IMR-90 (cell line): Measurements from ENCODE around the gene DYRK1A. TPM values are rescaled to one million over a fixed set of nuclear protein-coding genes. Genes with fewer than 3 reads are reported as not detected.

ENCODE experiments used
- ATAC-seq: fragments of 200-7000 bp; cut with Tn5 transposase; 2 replicates; pipeline ENCODE4 v1.9.1; 2020; ENCODE audit warnings: low read depth, mild to moderate bottlenecking, moderate library complexity
- BruUV-seq: library from RNA; stranded (reverse); fragments of 400-500 nt; replicated peaks from 2 replicates; lab custom pipeline; 2021; lab: Mats Ljungman, UMichigan
- CTCF ChIA-PET: fragments of 300-600 bp; formaldehyde crosslinking; extraction: SDS; loops from one replicate; lab custom pipeline; 2021; ENCODE audit warnings: antibody characterized with exemption; lab: Yijun Ruan, JAX
- POLR2A ChIA-PET: fragments of 300-600 bp; sonication (Branson Sonifier 250); formaldehyde crosslinking; loops from one replicate; lab custom pipeline; 2022; ENCODE audit warnings: antibody characterized with exemption; ENCODE audit not compliant: unreplicated experiment; lab: Charles Lee
- DNase-seq: peaks from one replicate; pipeline ENCODE4 v3.0.0; 2013
- H2AFZ ChIP-seq: replicated peaks from 2 replicates; pipeline ENCODE3; 2013; ENCODE audit warnings: low read length, mild to moderate bottlenecking; ENCODE audit not compliant: poor library complexity
- H2AK5ac ChIP-seq: 2 replicates; pipeline ENCODE4 v1.6.1; 2013; ENCODE audit warnings: low read depth, low read length, inconsistent platforms
- H2AK9ac ChIP-seq: replicated peaks from 2 replicates; pipeline ENCODE3; 2013; ENCODE audit warnings: mild to moderate bottlenecking, low read depth, low read length, moderate library complexity; ENCODE audit not compliant: poor library complexity
- H2BK120ac ChIP-seq: 2 replicates; pipeline ENCODE4 v1.6.1; 2013; ENCODE audit warnings: low read depth, low read length, inconsistent platforms
- H2BK15ac ChIP-seq: 3 replicates; pipeline ENCODE4 v1.6.1; 2013; ENCODE audit warnings: low read depth, low read length, inconsistent platforms
- H2BK20ac ChIP-seq: 2 replicates; pipeline ENCODE4 v1.6.1; 2013; ENCODE audit warnings: low read depth, mild to moderate bottlenecking, inconsistent platforms, low read length, moderate library complexity
- H2BK5ac ChIP-seq: 2 replicates; pipeline ENCODE4 v1.6.1; 2013; ENCODE audit warnings: mild to moderate bottlenecking, low read depth, low read length, inconsistent platforms; ENCODE audit not compliant: poor library complexity, severe bottlenecking
- H3K14ac ChIP-seq: replicated peaks from 2 replicates; pipeline ENCODE4 v1.6.1; 2013; ENCODE audit warnings: low read depth, low read length, inconsistent platforms
- H3K18ac ChIP-seq: 2 replicates; pipeline ENCODE4 v1.6.1; 2013; ENCODE audit warnings: low read depth, low read length, control low read depth
- H3K23ac ChIP-seq: 2 replicates; pipeline ENCODE4 v1.6.1; 2013; ENCODE audit warnings: low read depth, low read length, inconsistent platforms
- H3K27ac ChIP-seq: 2 replicates; pipeline ENCODE4 v1.5.1; 2013; ENCODE audit warnings: mild to moderate bottlenecking, control low read depth, low read length; ENCODE audit not compliant: insufficient read depth
- H3K27me3 ChIP-seq: 2 replicates; pipeline ENCODE4 v1.6.1; 2013; ENCODE audit warnings: low read length; ENCODE audit not compliant: control insufficient read depth, insufficient read depth
- H3K36me3 ChIP-seq: 2 replicates; pipeline ENCODE4 v1.6.1; 2013; ENCODE audit warnings: low read length, mixed read lengths; ENCODE audit not compliant: control insufficient read depth, insufficient read depth
- H3K4ac ChIP-seq: 2 replicates; pipeline ENCODE4 v1.6.1; 2013; ENCODE audit warnings: low read depth, low read length, inconsistent platforms
- H3K4me1 ChIP-seq: 2 replicates; pipeline ENCODE4 v1.6.1; 2013; ENCODE audit warnings: low read length, mixed read lengths; ENCODE audit not compliant: control insufficient read depth, insufficient read depth
- H3K4me2 ChIP-seq: 2 replicates; pipeline ENCODE4 v1.6.1; 2013; ENCODE audit warnings: low read depth, mild to moderate bottlenecking, control low read depth, low read length, moderate library complexity
- H3K4me3 ChIP-seq: 2 replicates; pipeline ENCODE4 v1.5.1; 2013; ENCODE audit warnings: low read depth, mild to moderate bottlenecking, control low read depth, low read length, moderate library complexity; ENCODE audit not compliant: insufficient read depth
- H3K56ac ChIP-seq: 2 replicates; pipeline ENCODE4 v1.6.1; 2013; ENCODE audit warnings: low read length, inconsistent platforms; ENCODE audit not compliant: insufficient read depth; ENCODE audit errors: extremely low read depth
- H3K79me1 ChIP-seq, 2 experiments: 2 replicates each; pipeline ENCODE4 v1.6.1; 2013; ENCODE audit warnings: low read length in 2 of 2, inconsistent platforms in 1 of 2, low read depth in 1 of 2
- H3K9ac ChIP-seq: 2 replicates; pipeline ENCODE4 v1.6.1; 2013; ENCODE audit warnings: low read depth, low read length, control low read depth
- H3K9me1 ChIP-seq: 2 replicates; pipeline ENCODE4 v1.6.1; 2013; ENCODE audit warnings: low read length, inconsistent platforms; ENCODE audit not compliant: insufficient read depth
- H3K9me3 ChIP-seq: 2 replicates; pipeline ENCODE4 v1.6.1; 2013; ENCODE audit warnings: low read length; ENCODE audit not compliant: control insufficient read depth, insufficient read depth
- H4K20me1 ChIP-seq: 2 replicates; pipeline ENCODE4 v1.6.1; 2013; ENCODE audit warnings: low read length, inconsistent platforms; ENCODE audit not compliant: insufficient read depth
- H4K5ac ChIP-seq: 2 replicates; pipeline ENCODE4 v1.6.1; 2013; ENCODE audit warnings: mild to moderate bottlenecking, low read depth, low read length, control low read depth
- H4K8ac ChIP-seq, 2 experiments: 2 replicates each; pipeline ENCODE4 v1.6.1; 2013; ENCODE audit warnings: low read depth in 2 of 2, low read length in 2 of 2, control low read depth in 1 of 2, inconsistent platforms in 1 of 2
- H4K91ac ChIP-seq: 2 replicates; pipeline ENCODE4 v1.6.1; 2013; ENCODE audit warnings: low read depth, low read length, inconsistent platforms; ENCODE audit not compliant: insufficient read depth
- BHLHE40 ChIP-seq: fragments of 150-350 bp; IDR thresholded peaks from 2 replicates; pipeline ENCODE4 v1.6.1; 2016; ENCODE audit warnings: mild to moderate bottlenecking, low read depth, low read length
- CHD1 ChIP-seq: IDR thresholded peaks from 2 replicates; pipeline ENCODE4 v1.6.1; 2012; ENCODE audit warnings: low read depth, low read length, improper control_type of control experiment
- FOS ChIP-seq: fragments of 150-350 bp; IDR thresholded peaks from 2 replicates; pipeline ENCODE4 v1.6.1; 2016; ENCODE audit warnings: low read depth, low read length
- MAFK ChIP-seq: IDR thresholded peaks from 2 replicates; pipeline ENCODE4 v1.6.1; 2012; ENCODE audit warnings: low read depth, low read length, improper control_type of control experiment
- MAZ ChIP-seq: IDR thresholded peaks from 2 replicates; pipeline ENCODE4 v1.6.1; 2012; ENCODE audit warnings: low read depth, mild to moderate bottlenecking, low read length, improper control_type of control experiment, moderate library complexity, borderline replicate concordance
- NFE2L2 ChIP-seq: fragments of 150-350 bp; IDR thresholded peaks from 2 replicates; pipeline ENCODE4 v1.6.1; 2016; ENCODE audit warnings: low read depth, mild to moderate bottlenecking, low read length
- POLR2A ChIP-seq: IDR thresholded peaks from 2 replicates; pipeline ENCODE4 v1.6.1; 2012; ENCODE audit warnings: mild to moderate bottlenecking, low read depth, low read length
- RAD21 ChIP-seq: IDR thresholded peaks from 2 replicates; pipeline ENCODE4 v1.6.1; 2012; ENCODE audit warnings: low read length, improper control_type of control experiment
- RCOR1 ChIP-seq: IDR thresholded peaks from 2 replicates; pipeline ENCODE4 v1.6.1; 2012; ENCODE audit warnings: mild to moderate bottlenecking, low read length, improper control_type of control experiment; ENCODE audit not compliant: insufficient replicate concordance
- RFX5 ChIP-seq: IDR thresholded peaks from 2 replicates; pipeline ENCODE4 v1.8.0; 2012; ENCODE audit warnings: low read depth, mild to moderate bottlenecking, low read length, moderate library complexity
- SMC3 ChIP-seq: fragments of 150-350 bp; IDR thresholded peaks from 2 replicates; pipeline ENCODE4 v1.6.1; 2016; ENCODE audit warnings: low read depth, mild to moderate bottlenecking, antibody characterized with exemption, low read length, moderate library complexity
- WGBS, 2 experiments: methylation state at CpG; one replicate each; pipeline versions ENCODE4 v1.1.5 to v1.1.7; 2013; ENCODE audit warnings: missing lambda C conversion rate in 2 of 2; ENCODE audit not compliant: insufficient read length in 1 of 2; ENCODE audit errors: extremely low coverage in 2 of 2; 5-methylcytosine and 5-hydroxymethylcytosine counted together
- dilution Hi-C: fragments of 300-500 bp; cut with HindIII; formaldehyde crosslinking; loops from one replicate; pipeline ENCODE4 v1.14.3; 2018; ENCODE audit warnings: low sequenced_read_pairs; ENCODE audit not compliant: unreplicated experiment
- in situ Hi-C: fragments of 300-500 bp; cut with MboI; formaldehyde crosslinking; loops from 3 replicates; pipeline ENCODE4 v1.14.3; 2019; ENCODE audit warnings: low sequenced_read_pairs, inconsistent platforms, mixed read lengths
- intact Hi-C: fragments of 100-400 bp; cut with micrococcal nuclease; formaldehyde crosslinking; loops from 2 replicates; pipeline ENCODE4 v1.10.0; 2022
- polyA plus RNA-seq, 3 experiments: library from polyadenylated mRNA; depleted of rRNA; stranded (reverse); fragments of >200 nt; gene quantifications; 2 replicates each; pipeline ENCODE4 v1.2.3, GENCODE V29; 2012; ENCODE audit warnings: low replicate concordance in 1 of 3
- total RNA-seq: library from RNA; depleted of rRNA; stranded (reverse); fragments of >200 nt; gene quantifications from 2 replicates; pipeline ENCODE4 v1.2.3, GENCODE V29; 2012
- TF ChIP-seq, protein P1 (sequence below): fragments of 150-350 bp; IDR thresholded peaks from 2 replicates; pipeline ENCODE4 v1.6.1; 2017; ENCODE audit warnings: mild to moderate bottlenecking, antibody characterized with exemption, low read length, low read depth
- TF ChIP-seq, protein P2 (sequence below): fragments of 150-350 bp; IDR thresholded peaks from 2 replicates; pipeline ENCODE4 v1.6.1; 2016; ENCODE audit warnings: low read depth, mild to moderate bottlenecking, low read length, moderate library complexity, borderline replicate concordance
- TF ChIP-seq, protein P3 (sequence below): conservative IDR thresholded peaks from 2 replicates; pipeline ENCODE4 v1.5.1; 2012; ENCODE audit warnings: mild to moderate bottlenecking, low read depth, low read length, improper control_type of control experiment

The DYRK1A gene
- total and polyA plus RNA-seq, 2 of the 4 experiments (the other 2 are of a cell fraction), result 18.6 to 50.5 TPM

DNA sequence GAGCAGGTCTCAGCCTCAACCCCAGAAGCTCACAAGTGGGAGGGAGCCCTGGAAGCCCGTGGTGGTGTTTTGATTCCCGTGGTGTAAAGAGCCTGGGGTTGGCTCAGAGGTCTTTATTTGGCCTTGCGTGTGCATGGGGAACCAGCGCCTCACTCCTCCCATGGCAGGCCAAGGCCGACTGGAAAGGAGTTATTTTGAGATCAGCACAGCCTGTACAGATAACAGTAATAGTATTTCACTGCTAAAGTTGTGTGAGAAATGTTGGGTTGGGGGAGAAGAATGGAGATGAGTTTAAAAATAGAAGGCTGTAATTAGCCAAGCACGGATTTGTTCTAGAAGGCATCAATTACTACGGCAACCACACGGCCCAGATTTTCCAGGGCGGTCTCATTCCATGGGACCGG, 186.5 kb downstream of the DYRK1A start:
- no peak overlapping the region for H3K9ac ChIP-seq
- no peak overlapping the region for H2BK5ac ChIP-seq
- intact Hi-C loops (no loop called here), dilution Hi-C loops (no loop called here), in situ Hi-C loops (no loop called here)
- H3K9me1 ChIP-seq, result no peaks in the 10 kb centered on the region
- H2AK9ac ChIP-seq, result no peak overlapping the region
- no peaks in the 10 kb centered on the region for H3K9me3 ChIP-seq
- no peak for ATAC-seq
- no peak overlapping the region for H3K14ac ChIP-seq
- DNase-seq, result no peak
- no peak overlapping the region for H4K5ac ChIP-seq
- no peak overlapping the region for H3K23ac ChIP-seq
- H2AK5ac ChIP-seq, result no peak overlapping the region
- H2BK120ac ChIP-seq, result no peak overlapping the region
- 77% methylated on average over 3 of the region's 10 CpGs; no CpG with 5 or more reads in 1 of the 2 experiments for WGBS, 2 experiments
- H3K4ac ChIP-seq, result no peak overlapping the region
- H3K27me3 ChIP-seq, result peaks cover 13% of the 10 kb centered on the region
- no peak overlapping the region for H3K27ac ChIP-seq
- no peak overlapping the region for H4K91ac ChIP-seq
- H3K36me3 ChIP-seq, result no peaks in the 10 kb centered on the region
- H4K20me1 ChIP-seq, result no peaks in the 10 kb centered on the region
- H4K8ac ChIP-seq, result no peak overlapping the region
- peaks cover 5% of the 10 kb centered on the region; the same call in 1 of the 2 replicates for H3K4me1 ChIP-seq
- no peak overlapping the region for H3K56ac ChIP-seq
- H3K4me2 ChIP-seq, result no peak overlapping the region
- no peak overlapping the region for H3K4me3 ChIP-seq
- no peak overlapping the region for H2BK15ac ChIP-seq
- no peak overlapping the region for H3K18ac ChIP-seq
- no peak overlapping the region for H2AFZ ChIP-seq
- TF ChIP-seq FOS (no peak), BHLHE40 (no peak), RFX5 (no peak), NFE2L2 (no peak), MAZ (no peak), SMC3 (no peak), CHD1 (no peak), MAFK (no peak), RAD21 (no peak), RCOR1 (no peak), POLR2A (no peak)
- TF ChIP-seq, protein P1, sequence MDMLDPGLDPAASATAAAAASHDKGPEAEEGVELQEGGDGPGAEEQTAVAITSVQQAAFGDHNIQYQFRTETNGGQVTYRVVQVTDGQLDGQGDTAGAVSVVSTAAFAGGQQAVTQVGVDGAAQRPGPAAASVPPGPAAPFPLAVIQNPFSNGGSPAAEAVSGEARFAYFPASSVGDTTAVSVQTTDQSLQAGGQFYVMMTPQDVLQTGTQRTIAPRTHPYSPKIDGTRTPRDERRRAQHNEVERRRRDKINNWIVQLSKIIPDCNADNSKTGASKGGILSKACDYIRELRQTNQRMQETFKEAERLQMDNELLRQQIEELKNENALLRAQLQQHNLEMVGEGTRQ, result no peak
- TF ChIP-seq, protein P2, sequence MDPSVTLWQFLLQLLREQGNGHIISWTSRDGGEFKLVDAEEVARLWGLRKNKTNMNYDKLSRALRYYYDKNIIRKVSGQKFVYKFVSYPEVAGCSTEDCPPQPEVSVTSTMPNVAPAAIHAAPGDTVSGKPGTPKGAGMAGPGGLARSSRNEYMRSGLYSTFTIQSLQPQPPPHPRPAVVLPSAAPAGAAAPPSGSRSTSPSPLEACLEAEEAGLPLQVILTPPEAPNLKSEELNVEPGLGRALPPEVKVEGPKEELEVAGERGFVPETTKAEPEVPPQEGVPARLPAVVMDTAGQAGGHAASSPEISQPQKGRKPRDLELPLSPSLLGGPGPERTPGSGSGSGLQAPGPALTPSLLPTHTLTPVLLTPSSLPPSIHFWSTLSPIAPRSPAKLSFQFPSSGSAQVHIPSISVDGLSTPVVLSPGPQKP, result no peak
- TF ChIP-seq, protein P3, sequence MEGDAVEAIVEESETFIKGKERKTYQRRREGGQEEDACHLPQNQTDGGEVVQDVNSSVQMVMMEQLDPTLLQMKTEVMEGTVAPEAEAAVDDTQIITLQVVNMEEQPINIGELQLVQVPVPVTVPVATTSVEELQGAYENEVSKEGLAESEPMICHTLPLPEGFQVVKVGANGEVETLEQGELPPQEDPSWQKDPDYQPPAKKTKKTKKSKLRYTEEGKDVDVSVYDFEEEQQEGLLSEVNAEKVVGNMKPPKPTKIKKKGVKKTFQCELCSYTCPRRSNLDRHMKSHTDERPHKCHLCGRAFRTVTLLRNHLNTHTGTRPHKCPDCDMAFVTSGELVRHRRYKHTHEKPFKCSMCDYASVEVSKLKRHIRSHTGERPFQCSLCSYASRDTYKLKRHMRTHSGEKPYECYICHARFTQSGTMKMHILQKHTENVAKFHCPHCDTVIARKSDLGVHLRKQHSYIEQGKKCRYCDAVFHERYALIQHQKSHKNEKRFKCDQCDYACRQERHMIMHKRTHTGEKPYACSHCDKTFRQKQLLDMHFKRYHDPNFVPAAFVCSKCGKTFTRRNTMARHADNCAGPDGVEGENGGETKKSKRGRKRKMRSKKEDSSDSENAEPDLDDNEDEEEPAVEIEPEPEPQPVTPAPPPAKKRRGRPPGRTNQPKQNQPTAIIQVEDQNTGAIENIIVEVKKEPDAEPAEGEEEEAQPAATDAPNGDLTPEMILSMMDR, result no peak
- ChIA-PET POLR2A (no interaction called here), CTCF (no interaction called here)
- H2BK20ac ChIP-seq, result no peak overlapping the region
- H3K79me1 ChIP-seq, result no peaks in the 10 kb centered on the region
- BruUV-seq, result no TSS peak
